ENCODE results near the gene RAB6B. TPM values are rescaled to one million over a fixed set of nuclear protein-coding genes. Genes with fewer than 3 reads are reported as not detected.

The RAB6B gene
- total and polyA plus RNA-seq, 2 experiments from 2014 or later: 2.6 to 9.1 TPM

GRCh38 chr3:133842158-133842557, 53.5 kb downstream of the RAB6B start:
- H3K27me3 ChIP-seq: no peaks in the 10 kb centered on the region
- TF ChIP-seq EZH2 (IDR thresholded peaks at IDR 0.05; ENCODE audit: borderline replicate concordance) (no peak), EZH2phosphoT487 (IDR thresholded peaks at IDR 0.05; ENCODE audit: low read depth, severe bottlenecking, unreplicated experiment) (no peak), CTCF (IDR thresholded peaks at IDR 0.05; ENCODE audit: poor library complexity) (no peak)
- DNase-seq (ENCODE audit: low spot score): no peak
- no peak overlapping the region for H3K4me2 ChIP-seq
- no peaks in the 10 kb centered on the region for H3K4me1 ChIP-seq (ENCODE audit: insufficient read depth)
- no peaks in the 10 kb centered on the region for H3K9me3 ChIP-seq (ENCODE audit: low read depth)
- H3K36me3 ChIP-seq (replicated peaks; ENCODE audit: insufficient read depth, low read depth): no peaks in the 10 kb centered on the region
- no peak overlapping the region for H3K4me3 ChIP-seq
- no peaks in the 10 kb centered on the region for H3K79me2 ChIP-seq
- no peak overlapping the region for H3K27ac ChIP-seq
- no peaks in the 10 kb centered on the region for H4K20me1 ChIP-seq (ENCODE audit: insufficient read depth, poor library complexity, severe bottlenecking)
- no peak overlapping the region for H2AFZ ChIP-seq
- 90% methylated on average over 4 of the region's 4 CpGs for WGBS (ENCODE audit: low lambda C conversion rate, missing lambda C conversion rate)
- no peaks in the 10 kb centered on the region for H3K9me2 ChIP-seq (replicated peaks; ENCODE audit: insufficient read depth)

- Histone ChIP-seq H3K4me3 (no peak overlapping the region), H4K20me1 (ENCODE audit: insufficient read depth, poor library complexity, severe bottlenecking) (no peaks in the 10 kb centered on the region), H3K4me1 (ENCODE audit: insufficient read depth) (no peaks in the 10 kb centered on the region), H3K9me2 (replicated peaks; ENCODE audit: insufficient read depth) (no peaks in the 10 kb centered on the region), H3K27me3 (no peaks in the 10 kb centered on the region), H3K9me3 (ENCODE audit: low read depth) (no peaks in the 10 kb centered on the region), H3K4me2 (no peak overlapping the region), H2AFZ (no peak overlapping the region), H3K36me3 (replicated peaks; ENCODE audit: insufficient read depth, low read depth) (no peaks in the 10 kb centered on the region), H3K79me2 (no peaks in the 10 kb centered on the region), H3K27ac (no peak overlapping the region)
- 94% methylated on average over 8 of the region's 8 CpGs for WGBS (ENCODE audit: low lambda C conversion rate, missing lambda C conversion rate)
- TF ChIP-seq EZH2 (IDR thresholded peaks at IDR 0.05; ENCODE audit: borderline replicate concordance) (no peak), EZH2phosphoT487 (IDR thresholded peaks at IDR 0.05; ENCODE audit: low read depth, severe bottlenecking, unreplicated experiment) (no peak), CTCF (IDR thresholded peaks at IDR 0.05; ENCODE audit: poor library complexity) (no peak)
- no peak for DNase-seq (ENCODE audit: low spot score)
These were observed 54.5 kb downstream of the RAB6B start for GRCh38 chr3:133841196-133841595.

- no peaks in the 10 kb centered on the region for H3K27me3 ChIP-seq
- no peak for DNase-seq (ENCODE audit: low spot score)
- H3K9me2 ChIP-seq (replicated peaks; ENCODE audit: insufficient read depth): no peaks in the 10 kb centered on the region
- no peaks in the 10 kb centered on the region for H3K36me3 ChIP-seq (replicated peaks; ENCODE audit: insufficient read depth, low read depth)
- no peak overlapping the region for H3K27ac ChIP-seq
- no peaks in the 10 kb centered on the region for H3K9me3 ChIP-seq (ENCODE audit: low read depth)
- H3K79me2 ChIP-seq: no peaks in the 10 kb centered on the region
- no peaks in the 10 kb centered on the region for H3K4me1 ChIP-seq (ENCODE audit: insufficient read depth)
- H2AFZ ChIP-seq: no peak overlapping the region
- no peaks in the 10 kb centered on the region for H4K20me1 ChIP-seq (ENCODE audit: insufficient read depth, poor library complexity, severe bottlenecking)
- no peak for TF ChIP-seq CTCF (IDR thresholded peaks at IDR 0.05; ENCODE audit: poor library complexity)
- TF ChIP-seq EZH2 (IDR thresholded peaks at IDR 0.05; ENCODE audit: borderline replicate concordance): no peak
- no peak for TF ChIP-seq EZH2phosphoT487 (IDR thresholded peaks at IDR 0.05; ENCODE audit: low read depth, severe bottlenecking, unreplicated experiment)
- no peak overlapping the region for H3K4me2 ChIP-seq
- H3K4me3 ChIP-seq: no peak overlapping the region
- WGBS (ENCODE audit: low lambda C conversion rate, missing lambda C conversion rate): 95% methylated on average over 6 of the region's 6 CpGs
These were observed 54.9 kb downstream of the RAB6B start for GRCh38 chr3:133840767-133841166.
